ENCODE results near the gene SAMD11.

SAMD11 gene

GRCh38 chr1:904310-904950, 19.3 kb upstream of the SAMD11 start:
- TF ChIP-seq, protein P1, sequence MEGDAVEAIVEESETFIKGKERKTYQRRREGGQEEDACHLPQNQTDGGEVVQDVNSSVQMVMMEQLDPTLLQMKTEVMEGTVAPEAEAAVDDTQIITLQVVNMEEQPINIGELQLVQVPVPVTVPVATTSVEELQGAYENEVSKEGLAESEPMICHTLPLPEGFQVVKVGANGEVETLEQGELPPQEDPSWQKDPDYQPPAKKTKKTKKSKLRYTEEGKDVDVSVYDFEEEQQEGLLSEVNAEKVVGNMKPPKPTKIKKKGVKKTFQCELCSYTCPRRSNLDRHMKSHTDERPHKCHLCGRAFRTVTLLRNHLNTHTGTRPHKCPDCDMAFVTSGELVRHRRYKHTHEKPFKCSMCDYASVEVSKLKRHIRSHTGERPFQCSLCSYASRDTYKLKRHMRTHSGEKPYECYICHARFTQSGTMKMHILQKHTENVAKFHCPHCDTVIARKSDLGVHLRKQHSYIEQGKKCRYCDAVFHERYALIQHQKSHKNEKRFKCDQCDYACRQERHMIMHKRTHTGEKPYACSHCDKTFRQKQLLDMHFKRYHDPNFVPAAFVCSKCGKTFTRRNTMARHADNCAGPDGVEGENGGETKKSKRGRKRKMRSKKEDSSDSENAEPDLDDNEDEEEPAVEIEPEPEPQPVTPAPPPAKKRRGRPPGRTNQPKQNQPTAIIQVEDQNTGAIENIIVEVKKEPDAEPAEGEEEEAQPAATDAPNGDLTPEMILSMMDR (conservative IDR thresholded peaks at IDR 0.05): peak; percentile 94
- no peak for TF ChIP-seq ZFX (IDR thresholded peaks at IDR 0.05)
- peak overlapping the region; percentile 74 for H3K27ac ChIP-seq

- H3K27ac ChIP-seq: peak overlapping the region; percentile 74
- no peak for TF ChIP-seq ZFX (IDR thresholded peaks at IDR 0.05)
- TF ChIP-seq, protein P1 (conservative IDR thresholded peaks at IDR 0.05): no peak
These were observed 18.5 kb upstream of the SAMD11 start for GRCh38 chr1:905071-905749.

GRCh38 chr1:905811-906599, 17.7 kb upstream of the SAMD11 start:
- TF ChIP-seq, protein P1 (conservative IDR thresholded peaks at IDR 0.05): no peak
- no peak for TF ChIP-seq ZFX (IDR thresholded peaks at IDR 0.05)
- H3K27ac ChIP-seq: no peak overlapping the region; the same call in 1 of the 2 replicates

GRCh38 chr1:906600-907420, 16.9 kb upstream of the SAMD11 start:
- no peak overlapping the region for H3K27ac ChIP-seq
- TF ChIP-seq, protein P1 (conservative IDR thresholded peaks at IDR 0.05): no peak
- no peak for TF ChIP-seq ZFX (IDR thresholded peaks at IDR 0.05)

DNA sequence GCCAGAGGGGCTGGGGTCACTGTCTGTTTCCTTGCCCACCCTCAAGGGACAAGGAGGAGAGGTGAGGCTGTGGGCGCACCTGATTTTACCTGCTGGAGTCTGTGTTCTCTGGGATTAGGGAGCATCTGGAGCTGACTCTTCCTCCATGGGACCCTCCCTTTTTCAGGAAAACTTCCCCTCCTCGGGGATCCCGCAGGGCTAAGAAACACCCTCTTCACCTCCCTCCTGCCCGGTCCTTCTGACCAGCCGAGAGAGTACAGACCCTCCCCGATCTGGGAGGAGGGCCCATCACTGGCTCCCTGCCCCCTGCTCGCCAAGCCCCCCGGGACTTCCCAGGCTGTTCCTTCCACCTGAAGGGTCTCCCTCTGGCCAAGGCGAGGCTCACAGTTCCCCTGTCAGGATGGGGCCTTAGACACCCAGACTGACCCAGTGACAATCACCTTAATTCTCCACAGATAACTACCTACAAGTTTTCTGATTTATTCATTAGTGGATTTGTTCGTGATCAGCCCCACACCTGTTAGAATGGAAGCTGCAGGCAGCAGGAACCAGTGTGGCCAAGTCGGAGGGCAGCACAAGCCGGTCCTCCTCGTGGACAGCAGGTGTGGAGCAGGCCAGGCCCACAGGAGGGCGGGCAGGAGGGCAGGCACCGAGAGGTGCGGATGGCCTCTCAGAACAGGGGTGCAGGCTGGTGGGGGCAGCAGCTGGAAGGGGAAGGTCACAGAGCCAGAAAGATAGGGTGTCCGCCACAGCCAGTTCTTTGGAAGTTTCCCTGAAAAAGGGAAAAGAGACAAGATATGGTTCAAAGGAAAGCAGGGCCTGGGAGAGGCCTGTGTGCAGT, 15.9 kb upstream of the SAMD11 start:
- no peak for TF ChIP-seq ZFX (IDR thresholded peaks at IDR 0.05)
- TF ChIP-seq, protein P1 (conservative IDR thresholded peaks at IDR 0.05): no peak
- no peak overlapping the region for H3K27ac ChIP-seq

DNA sequence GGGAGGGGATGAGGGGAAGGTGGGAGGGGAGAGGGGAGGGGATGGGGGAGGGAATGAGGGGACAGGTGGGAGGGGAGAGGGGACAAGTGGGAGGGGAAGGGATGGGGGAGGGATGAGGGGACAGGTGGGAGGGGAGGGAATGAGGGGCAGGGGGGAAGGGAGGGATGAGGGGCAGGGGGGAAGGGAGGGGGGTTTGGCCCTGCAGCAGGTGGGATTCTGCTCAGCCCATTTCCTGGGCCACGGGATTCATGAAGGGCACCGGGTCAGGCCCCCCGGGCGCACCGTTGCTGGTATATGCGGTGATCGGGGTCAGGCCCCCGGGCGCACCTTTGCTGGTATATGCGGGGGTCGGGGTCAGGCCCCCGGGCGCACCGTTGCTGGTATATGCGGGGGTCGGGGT, 15.1 kb upstream of the SAMD11 start:
- H3K27ac ChIP-seq: no peak overlapping the region
- no peak for TF ChIP-seq ZFX (IDR thresholded peaks at IDR 0.05)
- TF ChIP-seq, protein P1 (conservative IDR thresholded peaks at IDR 0.05): no peak

All from C4-2B (cell line).